ES-I3 (cell line): ENCODE data around the gene CASKIN2.
A peak's percentile ranks its signal among the peaks of the same experiment; 100 is the strongest.
"Not testable (repeated sequence)": the region's sequence is repeated elsewhere in the genome, so short reads cannot be mapped to it uniquely, and the experiment has no call there.

Experiments used
- H3K36me3 ChIP-seq: 2 replicates; pipeline ENCODE4 v1.6.1; 2013; ENCODE audit warnings: mild to moderate bottlenecking, low read length, control low read depth, moderate library complexity; ENCODE audit not compliant: insufficient read depth
- H3K4me1 ChIP-seq: 2 replicates; pipeline ENCODE4 v1.6.1; 2013; ENCODE audit warnings: mild to moderate bottlenecking, control low read depth, low read length; ENCODE audit not compliant: insufficient read depth
- H3K9ac ChIP-seq: 2 replicates; pipeline ENCODE4 v1.6.1; 2013; ENCODE audit warnings: low read depth, mild to moderate bottlenecking, low read length, moderate library complexity
- H3K9me3 ChIP-seq: 2 replicates; pipeline ENCODE4 v1.6.1; 2013; ENCODE audit warnings: mild to moderate bottlenecking, low read length, moderate library complexity; ENCODE audit not compliant: control insufficient read depth, insufficient read depth

CASKIN2 gene

GRCh38 chr17:75535871-75536270, 20.5 kb upstream of the CASKIN2 start:
- Histone ChIP-seq H3K9ac (no peak overlapping the region), H3K36me3 (no peaks in the 10 kb centered on the region), H3K4me1 (peaks cover 17% of the 10 kb centered on the region; the same call in 1 of the 2 replicates), H3K9me3 (no peaks in the 10 kb centered on the region)

GRCh38 chr17:75535119-75535537, 19.8 kb upstream of the CASKIN2 start:
- Histone ChIP-seq H3K9ac (no peak overlapping the region), H3K36me3 (no peaks in the 10 kb centered on the region), H3K4me1 (peaks cover 13% of the 10 kb centered on the region; the same call in 1 of the 2 replicates), H3K9me3 (no peaks in the 10 kb centered on the region)

- Histone ChIP-seq H3K9ac (no peak overlapping the region), H3K9me3 (no peaks in the 10 kb centered on the region), H3K36me3 (no peaks in the 10 kb centered on the region), H3K4me1 (peaks cover 10% of the 10 kb centered on the region; the same call in 1 of the 2 replicates)
These were observed 16.4 kb upstream of the CASKIN2 start for GRCh38 chr17:75531721-75532072.

- Histone ChIP-seq H3K9me3 (no peaks in the 10 kb centered on the region), H3K4me1 (peaks cover 10% of the 10 kb centered on the region; the same call in 1 of the 2 replicates), H3K36me3 (no peaks in the 10 kb centered on the region), H3K9ac (no peak overlapping the region)
These were observed 15.7 kb upstream of the CASKIN2 start for GRCh38 chr17:75530837-75531720.

- Histone ChIP-seq H3K4me1 (peaks cover 10% of the 10 kb centered on the region; the same call in 1 of the 2 replicates), H3K9ac (peak overlapping the region; percentile 97), H3K9me3 (no peaks in the 10 kb centered on the region), H3K36me3 (no peaks in the 10 kb centered on the region)
These were observed 11.4 kb upstream of the CASKIN2 start for GRCh38 chr17:75526555-75527270.

- H3K36me3 ChIP-seq = no peaks in the 10 kb centered on the region
- H3K9me3 ChIP-seq = no peaks in the 10 kb centered on the region
- peaks cover 5% of the 10 kb centered on the region; the same call in 1 of the 2 replicates for H3K4me1 ChIP-seq
- peak overlapping the region; percentile 97 for H3K9ac ChIP-seq
These were observed 10.6 kb upstream of the CASKIN2 start for GRCh38 chr17:75525806-75526554.

GRCh38 chr17:75524970-75525805, 9.9 kb upstream of the CASKIN2 start, which contains the start of gene LLGL2:
Gene LLGL2, plus strand, starts transcription at chr17:75525697. Its CDS starts 17,730 bp downstream, at chr17:75543427.
- no peaks in the 10 kb centered on the region for H3K36me3 ChIP-seq
- no peaks in the 10 kb centered on the region; the same call in 1 of the 2 replicates for H3K4me1 ChIP-seq
- H3K9ac ChIP-seq = peak within 1 kb of the TSS; percentile 97
- no peaks in the 10 kb centered on the region for H3K9me3 ChIP-seq

- no peaks in the 10 kb centered on the region for H3K9me3 ChIP-seq
- no peaks in the 10 kb centered on the region; the same call in 1 of the 2 replicates for H3K4me1 ChIP-seq
- H3K9ac ChIP-seq = peak overlapping the region; percentile 97
- peaks cover 3% of the 10 kb centered on the region; the same call in 1 of the 2 replicates for H3K36me3 ChIP-seq
These were observed 9.1 kb upstream of the CASKIN2 start for GRCh38 chr17:75524269-75524969.

GRCh38 chr17:75523647-75524046, 8.3 kb upstream of the CASKIN2 start:
- no peaks in the 10 kb centered on the region for H3K9me3 ChIP-seq
- no peaks in the 10 kb centered on the region; the same call in 1 of the 2 replicates for H3K4me1 ChIP-seq
- peaks cover 3% of the 10 kb centered on the region; the same call in 1 of the 2 replicates for H3K36me3 ChIP-seq
- no peak overlapping the region for H3K9ac ChIP-seq

- Histone ChIP-seq H3K4me1 (no peaks in the 10 kb centered on the region; the same call in 1 of the 2 replicates), H3K9ac (no peak overlapping the region), H3K36me3 (peaks cover 3% of the 10 kb centered on the region; the same call in 1 of the 2 replicates), H3K9me3 (no peaks in the 10 kb centered on the region)
These were observed 6.8 kb upstream of the CASKIN2 start for GRCh38 chr17:75521951-75522727.

GRCh38 chr17:75521290-75521689, 6.0 kb upstream of the CASKIN2 start:
- H3K4me1 ChIP-seq = no peaks in the 10 kb centered on the region; the same call in 1 of the 2 replicates
- no peaks in the 10 kb centered on the region for H3K9me3 ChIP-seq
- peaks cover 3% of the 10 kb centered on the region; the same call in 1 of the 2 replicates for H3K36me3 ChIP-seq
- H3K9ac ChIP-seq = no peak overlapping the region

- not testable (repeated sequence) for H3K9ac ChIP-seq, H3K9me3 ChIP-seq, H3K36me3 ChIP-seq, H3K4me1 ChIP-seq
These were observed 5.1 kb upstream of the CASKIN2 start for GRCh38 chr17:75520413-75520812.
